Globus pallidus (tissue), 1 donor: ENCODE measurements around the gene STAT5B.
"Not testable (repeated sequence)": the region's sequence is repeated elsewhere in the genome, so short reads cannot be mapped to it uniquely, and the experiment has no call there.

ENCODE experiments used
- DNase-seq: peaks from one replicate; pipeline ENCODE4 v3.0.0-alpha.2; 2015; ENCODE audit warnings: low spot score

STAT5B gene

GRCh38 chr17:42193969-42194899 is 82.0 kb downstream of the STAT5B start, which contains the start of gene GHDC:
TSS of gene GHDC (minus strand) at chr17:42194494. CDS start at chr17:42193581, 913 bp downstream.
- DNase-seq = peak; percentile 90

- no peak for DNase-seq
These were observed 82.8 kb downstream of the STAT5B start for GRCh38 chr17:42193216-42193968.

GRCh38 chr17:42192189-42193126 is 83.7 kb downstream of the STAT5B start:
- no peak for DNase-seq

- no peak for DNase-seq
These were observed 84.9 kb downstream of the STAT5B start for GRCh38 chr17:42191275-42191608.

- no peak for DNase-seq
These were observed 85.5 kb downstream of the STAT5B start for GRCh38 chr17:42190491-42191274.

- DNase-seq = no peak
These were observed 86.6 kb downstream of the STAT5B start for GRCh38 chr17:42189651-42189965.

- no peak for DNase-seq
These were observed 87.2 kb downstream of the STAT5B start for GRCh38 chr17:42188749-42189650.

- DNase-seq = no peak
These were observed 88.4 kb downstream of the STAT5B start for GRCh38 chr17:42187833-42188232.

- not testable (repeated sequence) for DNase-seq
These were observed 90.0 kb downstream of the STAT5B start for GRCh38 chr17:42186191-42186590.

GRCh38 chr17:42185621-42185930 is 90.6 kb downstream of the STAT5B start:
- DNase-seq = no peak

GRCh38 chr17:42184713-42185620 is 91.2 kb downstream of the STAT5B start, which contains the start of gene HCRT:
TSS of gene HCRT (minus strand) at chr17:42185452. CDS start at chr17:42185365, 87 bp downstream.
- DNase-seq = peak; percentile 7

- peak; percentile 70 for DNase-seq
These were observed 92.2 kb downstream of the STAT5B start for GRCh38 chr17:42183741-42184711.

- DNase-seq = no peak
These were observed 93.1 kb downstream of the STAT5B start for GRCh38 chr17:42182927-42183734.

- no peak for DNase-seq
These were observed 94.4 kb downstream of the STAT5B start for GRCh38 chr17:42181851-42182207.

- peak; percentile 38 for DNase-seq
These were observed 95.0 kb downstream of the STAT5B start, which contains the start of gene KCNH4 for GRCh38 chr17:42180922-42181850. TSS of gene KCNH4 (minus strand) at chr17:42181142. CDS start at chr17:42180945, 197 bp downstream.

GRCh38 chr17:42180411-42180921 is 95.7 kb downstream of the STAT5B start:
- no peak for DNase-seq
